DND-41 (cell line): ENCODE measurements around the gene WTAP.

Experiments used
- ATAC-seq: fragments of 200-7000 bp; cut with Tn5 transposase; 3 replicates; pipeline ENCODE4 v1.9.1; 2021; ENCODE audit warnings: low read depth; ENCODE audit not compliant: insufficient read depth
- DNase-seq: peaks from one replicate; pipeline ENCODE4 v3.0.0-alpha.2; 2020
- H2AFZ ChIP-seq: 2 replicates; pipeline ENCODE4 v1.6.0; 2012; ENCODE audit warnings: low read depth, low read length
- H3K27ac ChIP-seq: 2 replicates; pipeline ENCODE4 v1.5.1; 2012; ENCODE audit warnings: low read length, inconsistent platforms
- H3K27me3 ChIP-seq: fragments of 200-600 bp; sonication (generic); 2 replicates; pipeline ENCODE4 v1.6.0; 2012; ENCODE audit warnings: low read length, mild to moderate bottlenecking, inconsistent platforms; ENCODE audit not compliant: insufficient read depth, poor library complexity
- H3K36me3 ChIP-seq: 2 replicates; pipeline ENCODE4 v1.5.1; 2012; ENCODE audit warnings: low read length, inconsistent platforms; ENCODE audit not compliant: insufficient read depth
- H3K4me1 ChIP-seq: 2 replicates; pipeline ENCODE4 v1.5.1; 2012; ENCODE audit warnings: mild to moderate bottlenecking, low read length; ENCODE audit not compliant: insufficient read depth
- H3K4me2 ChIP-seq: 2 replicates; pipeline ENCODE4 v1.6.0; 2012; ENCODE audit warnings: mild to moderate bottlenecking, moderate library complexity, low read length, inconsistent platforms; ENCODE audit not compliant: insufficient read depth
- H3K4me3 ChIP-seq, 2 experiments: fragments of 200-600 bp in 1 of 2; shearing (Covaris generic) in 1 of 2; 2 replicates each; pipeline ENCODE4 v1.5.1; 2012 to 2016; ENCODE audit warnings: inconsistent platforms in 2 of 2, low read length in 2 of 2, mild to moderate bottlenecking in 2 of 2, low read depth in 1 of 2, moderate library complexity in 1 of 2
- H3K79me2 ChIP-seq: 2 replicates; pipeline ENCODE4 v1.6.0; 2012; ENCODE audit warnings: low read length, inconsistent platforms; ENCODE audit not compliant: insufficient read depth
- H3K9ac ChIP-seq: 2 replicates; pipeline ENCODE4 v1.6.0; 2012; ENCODE audit warnings: low read depth, mild to moderate bottlenecking, inconsistent platforms, low read length, moderate library complexity
- H3K9me3 ChIP-seq: 2 replicates; pipeline ENCODE4 v1.5.1; 2012; ENCODE audit warnings: low read length, moderate library complexity, mild to moderate bottlenecking, inconsistent platforms; ENCODE audit not compliant: insufficient read depth, severe bottlenecking
- H4K20me1 ChIP-seq: 2 replicates; pipeline ENCODE4 v1.6.0; 2012; ENCODE audit warnings: low read length; ENCODE audit not compliant: insufficient read depth
- CTCF ChIP-seq: IDR thresholded peaks from 2 replicates; pipeline ENCODE4 v1.5.1; 2012; ENCODE audit warnings: borderline replicate concordance, low read length, moderate library complexity, mild to moderate bottlenecking; ENCODE audit not compliant: poor library complexity, severe bottlenecking; ENCODE audit errors: extremely low read depth
- EZH2 ChIP-seq: IDR thresholded peaks from 3 replicates; pipeline ENCODE4 v1.6.1; 2012; ENCODE audit warnings: borderline replicate concordance, low read depth, mild to moderate bottlenecking, moderate library complexity, low read length, inconsistent platforms; ENCODE audit not compliant: severe bottlenecking

WTAP gene

GRCh38 chr6:159788276-159788675 lies 61.0 kb downstream of the WTAP start:
- TF ChIP-seq CTCF: no peak
- Histone ChIP-seq H3K4me1 (peaks cover 71% of the 10 kb centered on the region), H3K79me2 (peaks cover 96% of the 10 kb centered on the region), H3K27me3 (no peaks in the 10 kb centered on the region), H4K20me1 (peaks cover 56% of the 10 kb centered on the region), H3K9me3 (no peaks in the 10 kb centered on the region), H2AFZ (no peak overlapping the region), H3K36me3 (peaks cover 88% of the 10 kb centered on the region), H3K4me2 (peak overlapping the region; percentile 96), H3K4me3 (peak overlapping the region; percentile 94 to 97), H3K9ac (peak overlapping the region; percentile 94), H3K27ac (peak overlapping the region; percentile 93)
- DNase-seq (peak; percentile 60), ATAC-seq (no peak)

GRCh38 chr6:159788753-159789376 lies 61.6 kb downstream of the WTAP start:
- Histone ChIP-seq H2AFZ (peak overlapping the region; percentile 77), H3K79me2 (peaks cover 93% of the 10 kb centered on the region), H3K36me3 (peaks cover 88% of the 10 kb centered on the region), H4K20me1 (peaks cover 51% of the 10 kb centered on the region), H3K9ac (peak overlapping the region; percentile 94), H3K4me1 (peaks cover 68% of the 10 kb centered on the region), H3K27me3 (no peaks in the 10 kb centered on the region), H3K4me2 (peak overlapping the region; percentile 96), H3K27ac (peak overlapping the region; percentile 93), H3K9me3 (no peaks in the 10 kb centered on the region), H3K4me3 (peak overlapping the region; percentile 94 to 97)
- TF ChIP-seq EZH2: no peak
- TF ChIP-seq CTCF: no peak
- peak; percentile 33 for DNase-seq
- no peak for ATAC-seq

- peak; percentile 78 for ATAC-seq
- Histone ChIP-seq H2AFZ (peak within 1 kb of the TSS; percentile 85), H4K20me1 (peaks cover 50% of the 10 kb centered on the region), H3K4me2 (peak within 1 kb of the TSS; percentile 97), H3K79me2 (peaks cover 95% of the 10 kb centered on the region), H3K9ac (peak within 1 kb of the TSS; percentile 94), H3K27ac (peak within 1 kb of the TSS; percentile 95), H3K9me3 (no peaks in the 10 kb centered on the region), H3K36me3 (peaks cover 88% of the 10 kb centered on the region), H3K4me1 (peaks cover 64% of the 10 kb centered on the region), H3K4me3 (peak within 1 kb of the TSS; percentile 94 to 97), H3K27me3 (no peaks in the 10 kb centered on the region)
- peak; percentile 100 for DNase-seq
- TF ChIP-seq EZH2 (no peak), CTCF (no peak)
These were observed 62.3 kb downstream of the WTAP start, which contains the start of gene TCP1 for GRCh38 chr6:159789377-159790148. Gene TCP1, minus strand, starts transcription at chr6:159789602. Its CDS starts 134 bp downstream, at chr6:159789468.
